GM12875 (cell line): ENCODE data around the gene IGFBP7.
"Not testable (repeated sequence)": the region's sequence is repeated elsewhere in the genome, so short reads cannot be mapped to it uniquely, and the experiment has no call there.

ENCODE experiments used
- H3K4me3 ChIP-seq: one replicate; pipeline ENCODE4 v1.5.1; 2011; ENCODE audit warnings: low read depth, low read length, control low read depth
- CTCF ChIP-seq: IDR thresholded peaks from 2 replicates; pipeline ENCODE4 v1.5.1; 2011; ENCODE audit warnings: low read depth, mild to moderate bottlenecking, control low read depth, inconsistent platforms, low read length, moderate library complexity, borderline replicate concordance; ENCODE audit not compliant: insufficient read depth

The IGFBP7 gene

GRCh38 chr4:57064811-57065711 lies 45.1 kb downstream of the IGFBP7 start:
- no peak overlapping the region for H3K4me3 ChIP-seq

GRCh38 chr4:57064120-57064519 lies 46.1 kb downstream of the IGFBP7 start:
- TF ChIP-seq CTCF: no peak
- H3K4me3 ChIP-seq: no peak overlapping the region

More at GRCh38 chr4:57064811-57065711, 45.1 kb downstream of the IGFBP7 start:
- no peak for TF ChIP-seq CTCF

GRCh38 chr4:57063518-57063917 lies 46.7 kb downstream of the IGFBP7 start:
- no peak overlapping the region for H3K4me3 ChIP-seq
- no peak for TF ChIP-seq CTCF

- H3K4me3 ChIP-seq: no peak overlapping the region
- TF ChIP-seq CTCF: no peak
Measured at GRCh38 chr4:57061395-57061794, 48.8 kb downstream of the IGFBP7 start.

- H3K4me3 ChIP-seq: not testable (repeated sequence)
Measured at GRCh38 chr4:57060717-57061067, 49.5 kb downstream of the IGFBP7 start.

GRCh38 chr4:57059890-57060716 lies 50.1 kb downstream of the IGFBP7 start:
- TF ChIP-seq CTCF: no peak

GRCh38 chr4:57055886-57056285 lies 54.3 kb downstream of the IGFBP7 start:
- H3K4me3 ChIP-seq: no peak overlapping the region
- no peak for TF ChIP-seq CTCF

More at GRCh38 chr4:57059890-57060716, 50.1 kb downstream of the IGFBP7 start:
- no peak overlapping the region for H3K4me3 ChIP-seq
